HepG2 (cell line): ENCODE results near the gene FAM222A. TPM values are rescaled to one million over a fixed set of nuclear protein-coding genes. Genes with fewer than 3 reads are reported as not detected.

Experiments used
- KDM5B ChIP-seq: sonication (generic); formaldehyde crosslinking; IDR thresholded peaks from 2 replicates; pipeline ENCODE4 v1.4.0; 2020; ENCODE audit warnings: missing genetic modification reagents, mild to moderate bottlenecking, borderline replicate concordance
- TBX2 ChIP-seq: sonication (generic); formaldehyde crosslinking; IDR thresholded peaks from 2 replicates; pipeline ENCODE4 v1.5.0; 2020; ENCODE audit warnings: missing genetic modification reagents, mild to moderate bottlenecking, borderline replicate concordance
- ZIK1 ChIP-seq: sonication (generic); formaldehyde crosslinking; IDR thresholded peaks from 2 replicates; pipeline ENCODE4 v1.5.0; 2020; ENCODE audit warnings: mild to moderate bottlenecking, low read depth, missing genetic modification reagents, borderline replicate concordance
- ZNF496 ChIP-seq: sonication (generic); formaldehyde crosslinking; IDR thresholded peaks from 2 replicates; pipeline ENCODE4 v1.8.1; 2023; ENCODE audit warnings: mild to moderate bottlenecking, moderate library complexity, missing genetic modification reagents; ENCODE audit not compliant: insufficient replicate concordance
- ZNF543 ChIP-seq: sonication (generic); formaldehyde crosslinking; IDR thresholded peaks from 2 replicates; pipeline ENCODE4 v1.4.0; 2020; ENCODE audit warnings: mild to moderate bottlenecking, missing genetic modification reagents
- ZNF549 ChIP-seq: sonication (generic); formaldehyde crosslinking; IDR thresholded peaks from 2 replicates; pipeline ENCODE4 v1.5.0; 2020; ENCODE audit warnings: missing genetic modification reagents
- ZNF746 ChIP-seq: sonication (generic); formaldehyde crosslinking; IDR thresholded peaks from 2 replicates; pipeline ENCODE4 v1.8.0; 2022; ENCODE audit warnings: mild to moderate bottlenecking, missing genetic modification reagents
- ZNF766 ChIP-seq: sonication (generic); formaldehyde crosslinking; IDR thresholded peaks from 2 replicates; pipeline ENCODE4 v1.5.0; 2020; ENCODE audit warnings: missing genetic modification reagents, borderline replicate concordance
- polyA plus RNA-seq, 8 experiments: library from polyadenylated mRNA; depleted of rRNA in 3 of 8; stranded (reverse) in 7 of 8; unstranded in 1 of 8; fragments of >200 nt; fragmentation: Illumina TruSeq in 4 of 8; extraction: Trizol in 4 of 8; gene quantifications; 2 replicates each; pipeline versions ENCODE4 v1.2.1 to v1.2.3, GENCODE V29; 2011 to 2016; ENCODE audit warnings: low read depth in 4 of 8, missing spikeins in 1 of 8, mixed read lengths in 1 of 8; ENCODE audit not compliant: insufficient read depth in 1 of 8
- total RNA-seq, 5 experiments: library from RNA; depleted of rRNA; stranded (reverse); fragments of >200 nt; fragmentation: Illumina TruSeq; extraction: Trizol; gene quantifications; 2 replicates each; pipeline ENCODE4 v1.2.3, GENCODE V29; 2016; ENCODE audit warnings: low read depth in 1 of 5
- TF ChIP-seq, protein P1 (sequence below): sonication (generic); formaldehyde crosslinking; IDR thresholded peaks from 2 replicates; pipeline ENCODE4 v1.4.0; 2020; ENCODE audit warnings: missing genetic modification reagents, borderline replicate concordance
- TF ChIP-seq, protein P2 (sequence below): sonication (generic); formaldehyde crosslinking; IDR thresholded peaks from 2 replicates; pipeline ENCODE4 v1.4.0; 2020; ENCODE audit warnings: mild to moderate bottlenecking, missing genetic modification reagents
- TF ChIP-seq, protein P3 (sequence below): IDR thresholded peaks from 2 replicates; pipeline ENCODE4 v1.6.1; 2016; ENCODE audit warnings: control low read depth
- TF ChIP-seq, protein P4 (sequence below): sonication (generic); formaldehyde crosslinking; IDR thresholded peaks from 2 replicates; pipeline ENCODE4 v1.4.0; 2020; ENCODE audit warnings: missing genetic modification reagents
- TF ChIP-seq, protein P5 (sequence below): sonication (generic); formaldehyde crosslinking; IDR thresholded peaks from 2 replicates; pipeline ENCODE4 v1.4.0; 2020; ENCODE audit warnings: mild to moderate bottlenecking, missing genetic modification reagents, borderline replicate concordance
- TF ChIP-seq, protein P6 (sequence below): IDR thresholded peaks from 2 replicates; pipeline ENCODE4 v1.6.1; 2016; ENCODE audit warnings: missing genetic modification reagents, missing compliant biosample characterization
- TF ChIP-seq, protein P7 (sequence below): sonication (generic); formaldehyde crosslinking; IDR thresholded peaks from 2 replicates; pipeline ENCODE4 v1.4.0; 2020; ENCODE audit warnings: mild to moderate bottlenecking, missing genetic modification reagents, borderline replicate concordance

FAM222A gene
- total and polyA plus RNA-seq, 2 of the 13 experiments (the other 11 are each of a cell fraction or from before 2014, with no cell fraction given): 2.7 to 9.6 TPM

DNA sequence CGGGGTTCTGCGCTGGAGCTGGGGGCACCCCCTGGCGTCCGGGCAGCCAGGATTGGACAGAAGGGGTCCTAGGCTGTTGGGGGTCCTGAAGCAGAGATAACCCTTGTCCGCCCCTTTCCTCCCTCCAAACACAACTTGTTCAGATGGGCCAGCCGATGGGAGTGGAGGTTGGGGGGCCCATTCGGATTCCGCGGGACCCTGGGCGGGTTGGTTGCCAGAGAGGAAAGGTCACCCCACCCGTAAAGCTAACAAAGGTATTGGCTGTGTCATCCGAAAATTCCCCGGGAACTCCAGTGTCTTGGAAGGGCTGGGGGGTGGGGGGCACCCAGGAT is 1.3 kb downstream of the FAM222A start (continued):
- TF ChIP-seq, protein P1, sequence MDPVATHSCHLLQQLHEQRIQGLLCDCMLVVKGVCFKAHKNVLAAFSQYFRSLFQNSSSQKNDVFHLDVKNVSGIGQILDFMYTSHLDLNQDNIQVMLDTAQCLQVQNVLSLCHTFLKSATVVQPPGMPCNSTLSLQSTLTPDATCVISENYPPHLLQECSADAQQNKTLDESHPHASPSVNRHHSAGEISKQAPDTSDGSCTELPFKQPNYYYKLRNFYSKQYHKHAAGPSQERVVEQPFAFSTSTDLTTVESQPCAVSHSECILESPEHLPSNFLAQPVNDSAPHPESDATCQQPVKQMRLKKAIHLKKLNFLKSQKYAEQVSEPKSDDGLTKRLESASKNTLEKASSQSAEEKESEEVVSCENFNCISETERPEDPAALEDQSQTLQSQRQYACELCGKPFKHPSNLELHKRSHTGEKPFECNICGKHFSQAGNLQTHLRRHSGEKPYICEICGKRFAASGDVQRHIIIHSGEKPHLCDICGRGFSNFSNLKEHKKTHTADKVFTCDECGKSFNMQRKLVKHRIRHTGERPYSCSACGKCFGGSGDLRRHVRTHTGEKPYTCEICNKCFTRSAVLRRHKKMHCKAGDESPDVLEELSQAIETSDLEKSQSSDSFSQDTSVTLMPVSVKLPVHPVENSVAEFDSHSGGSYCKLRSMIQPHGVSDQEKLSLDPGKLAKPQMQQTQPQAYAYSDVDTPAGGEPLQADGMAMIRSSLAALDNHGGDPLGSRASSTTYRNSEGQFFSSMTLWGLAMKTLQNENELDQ: no peak
- TF ChIP-seq, protein P2, sequence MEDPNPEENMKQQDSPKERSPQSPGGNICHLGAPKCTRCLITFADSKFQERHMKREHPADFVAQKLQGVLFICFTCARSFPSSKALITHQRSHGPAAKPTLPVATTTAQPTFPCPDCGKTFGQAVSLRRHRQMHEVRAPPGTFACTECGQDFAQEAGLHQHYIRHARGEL (CRISPR knock-in tag): no peak
- TF ChIP-seq ZNF766 (CRISPR knock-in tag): no peak
- TF ChIP-seq, protein P3, sequence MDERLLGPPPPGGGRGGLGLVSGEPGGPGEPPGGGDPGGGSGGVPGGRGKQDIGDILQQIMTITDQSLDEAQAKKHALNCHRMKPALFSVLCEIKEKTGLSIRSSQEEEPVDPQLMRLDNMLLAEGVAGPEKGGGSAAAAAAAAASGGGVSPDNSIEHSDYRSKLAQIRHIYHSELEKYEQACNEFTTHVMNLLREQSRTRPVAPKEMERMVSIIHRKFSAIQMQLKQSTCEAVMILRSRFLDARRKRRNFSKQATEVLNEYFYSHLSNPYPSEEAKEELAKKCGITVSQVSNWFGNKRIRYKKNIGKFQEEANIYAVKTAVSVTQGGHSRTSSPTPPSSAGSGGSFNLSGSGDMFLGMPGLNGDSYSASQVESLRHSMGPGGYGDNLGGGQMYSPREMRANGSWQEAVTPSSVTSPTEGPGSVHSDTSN (CRISPR knock-in tag): no peak
- TF ChIP-seq ZIK1 (CRISPR knock-in tag): no peak
- no peak for TF ChIP-seq TBX2 (CRISPR knock-in tag)
- TF ChIP-seq, protein P4, sequence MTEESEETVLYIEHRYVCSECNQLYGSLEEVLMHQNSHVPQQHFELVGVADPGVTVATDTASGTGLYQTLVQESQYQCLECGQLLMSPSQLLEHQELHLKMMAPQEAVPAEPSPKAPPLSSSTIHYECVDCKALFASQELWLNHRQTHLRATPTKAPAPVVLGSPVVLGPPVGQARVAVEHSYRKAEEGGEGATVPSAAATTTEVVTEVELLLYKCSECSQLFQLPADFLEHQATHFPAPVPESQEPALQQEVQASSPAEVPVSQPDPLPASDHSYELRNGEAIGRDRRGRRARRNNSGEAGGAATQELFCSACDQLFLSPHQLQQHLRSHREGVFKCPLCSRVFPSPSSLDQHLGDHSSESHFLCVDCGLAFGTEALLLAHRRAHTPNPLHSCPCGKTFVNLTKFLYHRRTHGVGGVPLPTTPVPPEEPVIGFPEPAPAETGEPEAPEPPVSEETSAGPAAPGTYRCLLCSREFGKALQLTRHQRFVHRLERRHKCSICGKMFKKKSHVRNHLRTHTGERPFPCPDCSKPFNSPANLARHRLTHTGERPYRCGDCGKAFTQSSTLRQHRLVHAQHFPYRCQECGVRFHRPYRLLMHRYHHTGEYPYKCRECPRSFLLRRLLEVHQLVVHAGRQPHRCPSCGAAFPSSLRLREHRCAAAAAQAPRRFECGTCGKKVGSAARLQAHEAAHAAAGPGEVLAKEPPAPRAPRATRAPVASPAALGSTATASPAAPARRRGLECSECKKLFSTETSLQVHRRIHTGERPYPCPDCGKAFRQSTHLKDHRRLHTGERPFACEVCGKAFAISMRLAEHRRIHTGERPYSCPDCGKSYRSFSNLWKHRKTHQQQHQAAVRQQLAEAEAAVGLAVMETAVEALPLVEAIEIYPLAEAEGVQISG (CRISPR knock-in tag): no peak
- no peak for TF ChIP-seq ZNF549 (CRISPR knock-in tag)
- TF ChIP-seq ZNF746 (CRISPR knock-in tag): no peak
- TF ChIP-seq, protein P5, sequence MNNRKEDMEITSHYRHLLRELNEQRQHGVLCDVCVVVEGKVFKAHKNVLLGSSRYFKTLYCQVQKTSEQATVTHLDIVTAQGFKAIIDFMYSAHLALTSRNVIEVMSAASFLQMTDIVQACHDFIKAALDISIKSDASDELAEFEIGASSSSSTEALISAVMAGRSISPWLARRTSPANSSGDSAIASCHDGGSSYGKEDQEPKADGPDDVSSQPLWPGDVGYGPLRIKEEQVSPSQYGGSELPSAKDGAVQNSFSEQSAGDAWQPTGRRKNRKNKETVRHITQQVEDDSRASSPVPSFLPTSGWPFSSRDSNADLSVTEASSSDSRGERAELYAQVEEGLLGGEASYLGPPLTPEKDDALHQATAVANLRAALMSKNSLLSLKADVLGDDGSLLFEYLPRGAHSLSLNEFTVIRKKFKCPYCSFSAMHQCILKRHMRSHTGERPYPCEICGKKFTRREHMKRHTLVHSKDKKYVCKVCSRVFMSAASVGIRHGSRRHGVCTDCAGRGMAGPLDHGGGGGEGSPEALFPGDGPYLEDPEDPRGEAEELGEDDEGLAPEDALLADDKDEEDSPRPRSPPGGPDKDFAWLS: 0 out of 2 replicates have a peak, but pooled peaks have one; percentile 15
- TF ChIP-seq ZNF543 (CRISPR knock-in tag): no peak
- no peak for TF ChIP-seq ZNF496 (CRISPR knock-in tag)
- peak; percentile 20; the same call in 1 of the 2 replicates for TF ChIP-seq KDM5B (CRISPR knock-in tag)
- TF ChIP-seq, protein P6, sequence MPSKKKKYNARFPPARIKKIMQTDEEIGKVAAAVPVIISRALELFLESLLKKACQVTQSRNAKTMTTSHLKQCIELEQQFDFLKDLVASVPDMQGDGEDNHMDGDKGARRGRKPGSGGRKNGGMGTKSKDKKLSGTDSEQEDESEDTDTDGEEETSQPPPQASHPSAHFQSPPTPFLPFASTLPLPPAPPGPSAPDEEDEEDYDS: no peak
- TF ChIP-seq, protein P7, sequence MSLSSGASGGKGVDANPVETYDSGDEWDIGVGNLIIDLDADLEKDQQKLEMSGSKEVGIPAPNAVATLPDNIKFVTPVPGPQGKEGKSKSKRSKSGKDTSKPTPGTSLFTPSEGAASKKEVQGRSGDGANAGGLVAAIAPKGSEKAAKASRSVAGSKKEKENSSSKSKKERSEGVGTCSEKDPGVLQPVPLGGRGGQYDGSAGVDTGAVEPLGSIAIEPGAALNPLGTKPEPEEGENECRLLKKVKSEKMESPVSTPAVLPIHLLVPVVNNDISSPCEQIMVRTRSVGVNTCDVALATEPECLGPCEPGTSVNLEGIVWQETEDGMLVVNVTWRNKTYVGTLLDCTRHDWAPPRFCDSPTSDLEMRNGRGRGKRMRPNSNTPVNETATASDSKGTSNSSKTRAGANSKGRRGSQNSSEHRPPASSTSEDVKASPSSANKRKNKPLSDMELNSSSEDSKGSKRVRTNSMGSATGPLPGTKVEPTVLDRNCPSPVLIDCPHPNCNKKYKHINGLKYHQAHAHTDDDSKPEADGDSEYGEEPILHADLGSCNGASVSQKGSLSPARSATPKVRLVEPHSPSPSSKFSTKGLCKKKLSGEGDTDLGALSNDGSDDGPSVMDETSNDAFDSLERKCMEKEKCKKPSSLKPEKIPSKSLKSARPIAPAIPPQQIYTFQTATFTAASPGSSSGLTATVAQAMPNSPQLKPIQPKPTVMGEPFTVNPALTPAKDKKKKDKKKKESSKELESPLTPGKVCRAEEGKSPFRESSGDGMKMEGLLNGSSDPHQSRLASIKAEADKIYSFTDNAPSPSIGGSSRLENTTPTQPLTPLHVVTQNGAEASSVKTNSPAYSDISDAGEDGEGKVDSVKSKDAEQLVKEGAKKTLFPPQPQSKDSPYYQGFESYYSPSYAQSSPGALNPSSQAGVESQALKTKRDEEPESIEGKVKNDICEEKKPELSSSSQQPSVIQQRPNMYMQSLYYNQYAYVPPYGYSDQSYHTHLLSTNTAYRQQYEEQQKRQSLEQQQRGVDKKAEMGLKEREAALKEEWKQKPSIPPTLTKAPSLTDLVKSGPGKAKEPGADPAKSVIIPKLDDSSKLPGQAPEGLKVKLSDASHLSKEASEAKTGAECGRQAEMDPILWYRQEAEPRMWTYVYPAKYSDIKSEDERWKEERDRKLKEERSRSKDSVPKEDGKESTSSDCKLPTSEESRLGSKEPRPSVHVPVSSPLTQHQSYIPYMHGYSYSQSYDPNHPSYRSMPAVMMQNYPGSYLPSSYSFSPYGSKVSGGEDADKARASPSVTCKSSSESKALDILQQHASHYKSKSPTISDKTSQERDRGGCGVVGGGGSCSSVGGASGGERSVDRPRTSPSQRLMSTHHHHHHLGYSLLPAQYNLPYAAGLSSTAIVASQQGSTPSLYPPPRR: no peak
